DMS 273 treated with DMSO at 0.1 percent for 48 hours (cell line): ENCODE data around the gene TNFAIP1.

Source experiments
- DNase-seq: peaks from one replicate; lab custom pipeline; 2025; lab: John Stamatoyannopoulos, UW

The TNFAIP1 gene

GRCh38 chr17:28371245-28372202 is 36.0 kb downstream of the TNFAIP1 start, which contains the start of gene SARM1:
Gene SARM1, plus strand, starts transcription at chr17:28371694. Its CDS starts 339 bp downstream, at chr17:28372033.
- DNase-seq = peak; percentile 83

- no peak for DNase-seq
Observed at GRCh38 chr17:28372203-28372944, 36.8 kb downstream of the TNFAIP1 start.

- no peak for DNase-seq
Observed at GRCh38 chr17:28372945-28373274, 37.3 kb downstream of the TNFAIP1 start.

- no peak for DNase-seq
Observed at GRCh38 chr17:28379814-28380801, 44.5 kb downstream of the TNFAIP1 start.

GRCh38 chr17:28381141-28381825 is 45.7 kb downstream of the TNFAIP1 start:
- no peak for DNase-seq

GRCh38 chr17:28384281-28385036 is 48.9 kb downstream of the TNFAIP1 start:
- no peak for DNase-seq

GRCh38 chr17:28385037-28385400 is 49.5 kb downstream of the TNFAIP1 start:
- no peak for DNase-seq

- DNase-seq = no peak
Observed at GRCh38 chr17:28385406-28385805, 49.8 kb downstream of the TNFAIP1 start.

GRCh38 chr17:28386391-28386790 is 50.8 kb downstream of the TNFAIP1 start:
- no peak for DNase-seq

GRCh38 chr17:28388106-28388505 is 52.5 kb downstream of the TNFAIP1 start:
- no peak for DNase-seq

- DNase-seq = no peak
Observed at GRCh38 chr17:28390141-28390540, 54.6 kb downstream of the TNFAIP1 start.

- no peak for DNase-seq
Observed at GRCh38 chr17:28390563-28390962, 55.0 kb downstream of the TNFAIP1 start.

- DNase-seq = no peak
Observed at GRCh38 chr17:28390984-28391383, 55.4 kb downstream of the TNFAIP1 start.

GRCh38 chr17:28391401-28391800 is 55.8 kb downstream of the TNFAIP1 start:
- DNase-seq = no peak

- no peak for DNase-seq
Observed at GRCh38 chr17:28392491-28392890, 56.9 kb downstream of the TNFAIP1 start.

GRCh38 chr17:28394337-28395116 is 59.0 kb downstream of the TNFAIP1 start:
- no peak for DNase-seq

- DNase-seq = no peak
Observed at GRCh38 chr17:28395426-28395825, 59.9 kb downstream of the TNFAIP1 start.

GRCh38 chr17:28395968-28396367 is 60.4 kb downstream of the TNFAIP1 start:
- no peak for DNase-seq
